Measurements from ENCODE around the gene KLHL2.
"Not testable (repeated sequence)": the region's sequence is repeated elsewhere in the genome, so short reads cannot be mapped to it uniquely, and the experiment has no call there.

The KLHL2 gene

DNA sequence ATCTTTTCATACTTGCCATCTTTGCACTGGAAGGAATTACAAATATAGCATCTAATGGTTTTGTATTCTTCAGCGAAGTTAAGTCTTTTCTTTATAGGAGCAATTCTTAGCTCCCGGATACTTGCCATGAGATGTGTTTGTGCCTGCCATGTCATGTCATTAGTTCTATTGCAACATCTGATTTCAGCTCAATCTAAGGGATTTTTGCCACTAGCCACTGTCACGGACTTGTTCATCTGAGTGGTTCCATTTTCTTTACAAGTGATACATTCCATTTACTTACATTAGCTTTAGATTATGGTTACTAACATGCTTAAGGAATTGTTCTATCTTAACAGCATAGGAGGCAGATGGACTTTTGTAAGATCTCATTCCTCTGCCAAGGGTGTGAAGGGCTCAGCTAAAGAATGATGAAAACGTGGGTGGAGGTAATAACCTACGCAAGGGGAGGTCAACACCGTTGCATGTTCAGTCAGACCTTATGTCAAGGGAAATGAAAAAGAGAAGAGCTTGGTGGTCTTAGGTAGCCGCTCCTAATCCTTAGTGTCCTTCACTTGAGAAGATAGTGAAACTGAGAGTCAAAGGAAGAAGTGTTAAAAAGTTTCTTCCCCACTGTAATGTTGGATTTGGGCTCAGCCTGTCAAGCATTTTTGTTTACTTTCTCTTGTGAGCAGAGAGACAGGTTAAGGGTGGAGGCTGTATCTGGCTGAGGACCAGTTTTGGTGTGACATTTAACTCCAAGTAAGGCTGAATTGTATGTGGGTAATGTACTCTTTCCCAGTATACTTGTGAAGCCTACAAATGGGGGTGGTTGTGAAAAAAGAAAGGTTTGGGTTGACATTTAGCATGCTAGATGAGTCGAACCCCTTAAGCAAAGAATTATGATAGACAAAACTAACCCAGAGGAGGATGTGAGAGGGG, 3.6 kb upstream of the KLHL2 start:
- DNase-seq = no peak

DNA sequence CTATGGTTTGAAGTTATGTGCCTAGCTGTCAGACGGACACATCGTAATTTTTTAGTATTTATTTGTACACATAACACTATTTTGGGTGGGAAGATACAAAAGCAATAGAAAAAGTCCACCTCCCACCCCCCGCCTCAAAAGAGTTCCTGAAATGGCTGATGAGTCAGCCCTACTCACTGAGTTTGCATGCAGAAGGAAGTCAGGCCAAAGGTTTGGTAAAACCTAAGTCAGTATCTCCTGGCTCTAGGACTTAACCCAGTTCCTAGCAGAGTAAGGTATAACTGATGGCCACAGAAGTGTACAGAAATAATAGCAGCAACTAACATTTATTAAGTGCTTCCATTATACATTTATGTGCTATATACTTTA, 2.9 kb upstream of the KLHL2 start:
- DNase-seq = no peak

DNA sequence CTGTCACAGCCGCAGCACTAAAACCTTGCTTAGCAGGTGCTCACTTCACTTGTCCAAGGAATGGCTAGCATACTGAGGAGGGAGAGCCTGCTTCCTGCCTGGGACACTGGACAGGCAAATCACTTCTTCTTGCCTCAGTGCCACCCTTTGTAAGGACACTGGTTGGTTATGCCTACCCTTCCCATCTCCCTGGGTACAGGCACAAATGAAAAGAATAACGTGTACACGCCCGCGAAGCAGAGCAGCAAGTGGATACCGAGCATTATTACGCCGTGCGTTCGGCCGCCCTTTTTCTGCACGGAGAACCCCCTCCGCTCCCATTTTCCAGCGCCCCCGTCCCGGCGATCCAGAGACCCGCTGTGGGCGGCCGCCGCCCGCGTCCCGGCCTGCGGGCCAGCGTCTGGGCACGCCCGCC, 338 bp upstream of the KLHL2 start:
- DNase-seq = no peak

DNA sequence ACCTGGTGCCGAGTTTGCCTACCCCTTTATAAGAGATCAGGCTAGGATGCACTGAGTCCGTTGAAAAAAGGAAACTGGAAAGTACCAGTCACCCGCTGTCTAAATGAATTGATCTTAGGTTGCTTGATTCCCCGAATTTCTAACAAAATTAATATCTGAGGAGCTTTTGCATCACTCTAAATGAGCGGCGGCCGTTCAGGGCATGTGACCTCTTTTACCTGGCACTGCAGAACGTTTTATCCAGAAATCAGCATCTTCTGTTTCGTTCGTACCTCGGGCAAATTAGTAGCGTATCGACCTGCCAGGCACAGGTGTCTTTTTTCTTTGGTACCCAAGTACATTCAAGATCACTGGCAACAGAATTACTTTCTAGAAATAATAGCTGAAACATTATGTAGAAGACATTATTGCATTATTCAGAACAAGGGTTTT, 876 bp downstream of the KLHL2 start:
- DNase-seq = no peak

DNA sequence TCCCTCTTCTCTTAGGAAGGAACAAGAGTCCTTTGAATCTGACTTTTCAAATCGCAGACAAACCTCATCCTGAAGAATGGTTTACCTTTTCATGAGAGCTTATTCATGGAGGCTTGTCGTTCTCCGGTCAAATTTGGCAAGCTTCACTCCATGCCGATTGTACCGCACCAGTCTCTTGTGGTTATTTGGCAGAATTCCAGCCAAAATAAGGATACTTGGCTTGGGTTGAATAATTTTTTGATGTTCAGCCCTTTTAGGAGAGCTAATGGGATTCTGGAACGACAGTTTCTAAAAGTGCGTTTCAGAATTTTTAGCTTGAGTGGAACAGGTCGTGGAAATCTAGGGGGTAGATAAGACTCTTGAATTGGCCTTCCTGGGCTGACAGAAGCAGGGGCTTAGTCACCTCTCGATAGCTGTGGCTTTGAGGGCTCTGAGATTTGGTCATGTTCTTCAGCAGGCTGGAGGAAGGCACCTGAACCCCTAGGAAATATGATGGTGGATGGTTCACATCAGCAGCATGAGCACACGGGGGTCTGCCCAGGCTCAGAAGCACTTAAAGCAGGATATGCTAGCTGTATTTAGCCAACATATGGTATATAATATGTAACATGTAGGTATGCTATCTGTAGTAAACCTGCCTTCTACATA, 1.5 kb downstream of the KLHL2 start:
- peak; percentile 61 for DNase-seq

DNA sequence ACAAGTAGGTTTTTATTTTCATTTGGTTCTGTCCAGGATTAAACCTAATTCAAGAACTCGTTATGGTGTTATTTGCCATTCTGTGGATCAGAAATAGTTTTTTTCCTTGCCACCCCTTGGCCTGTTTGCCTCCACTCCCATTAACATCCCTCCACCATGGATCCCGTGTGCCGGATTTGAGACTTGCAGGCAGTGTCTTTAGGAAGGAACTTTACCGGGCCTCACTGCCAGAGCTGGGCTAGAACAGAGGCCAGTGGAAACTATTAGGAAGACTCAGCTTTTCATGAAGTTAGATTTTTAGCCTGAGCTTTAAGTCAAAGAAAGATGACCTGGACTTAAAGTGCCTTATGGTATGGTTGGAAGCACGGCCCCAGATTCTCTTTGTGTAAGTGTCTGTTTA, 2.4 kb downstream of the KLHL2 start:
- DNase-seq = no peak

DNA sequence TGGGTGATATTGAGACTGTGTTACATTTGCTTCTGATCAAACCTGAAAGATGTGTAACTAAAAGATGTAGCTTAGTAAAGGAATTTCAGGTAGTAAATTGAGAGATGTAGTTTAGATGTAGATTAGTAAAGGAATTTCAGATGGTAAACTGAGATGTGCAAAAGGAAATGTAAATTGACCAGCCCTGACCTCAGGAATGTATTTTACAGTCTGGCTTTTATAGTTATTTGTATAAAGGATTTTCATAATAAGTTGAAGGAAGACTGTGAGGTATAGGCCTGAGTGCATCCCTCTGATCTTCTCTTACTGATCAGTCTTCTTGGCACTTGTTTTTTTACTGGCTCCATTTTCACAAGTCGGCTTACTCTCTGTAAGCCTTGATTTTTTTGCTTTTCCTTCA, 3.2 kb downstream of the KLHL2 start:
- DNase-seq = no peak

DNA sequence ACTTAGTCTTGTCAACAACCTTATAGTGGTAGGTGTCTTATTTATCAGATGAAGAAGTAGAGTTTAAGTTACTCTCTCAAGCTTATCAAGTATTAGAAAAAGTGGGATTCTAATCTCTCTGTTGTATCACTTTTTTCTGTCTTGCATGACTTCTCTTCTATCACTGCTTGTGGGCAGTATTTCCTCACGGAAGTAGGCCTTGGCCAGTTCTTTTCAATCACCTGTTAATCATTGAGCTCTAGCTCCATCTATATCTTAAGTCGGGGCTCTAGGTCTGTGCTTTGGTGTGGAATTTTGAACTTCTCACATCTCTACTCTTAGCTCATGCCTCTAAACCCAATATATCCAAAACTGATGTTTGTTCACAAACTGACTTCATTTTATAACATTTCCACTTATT, 5.3 kb downstream of the KLHL2 start:
- DNase-seq = not testable (repeated sequence)

DNA sequence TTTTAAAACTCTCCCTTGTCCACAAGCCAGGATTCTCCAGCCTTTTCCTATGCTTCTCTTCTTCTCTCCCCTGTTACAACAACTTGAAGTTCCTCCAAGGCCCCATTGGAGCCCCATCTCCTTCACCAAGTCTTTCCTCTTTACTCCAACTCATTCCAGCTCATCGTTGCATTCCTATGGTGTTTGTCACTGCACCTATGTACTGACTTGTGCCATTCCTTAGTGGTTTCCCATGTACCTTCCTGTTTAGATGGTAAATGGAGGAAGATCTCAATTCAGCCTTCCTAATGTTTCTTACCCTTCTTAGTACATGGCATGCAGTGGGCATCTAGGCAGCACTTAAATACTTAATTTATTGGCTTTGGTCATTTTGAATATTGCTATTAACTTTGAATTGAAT, 6.0 kb downstream of the KLHL2 start:
- DNase-seq = not testable (repeated sequence)

DNA sequence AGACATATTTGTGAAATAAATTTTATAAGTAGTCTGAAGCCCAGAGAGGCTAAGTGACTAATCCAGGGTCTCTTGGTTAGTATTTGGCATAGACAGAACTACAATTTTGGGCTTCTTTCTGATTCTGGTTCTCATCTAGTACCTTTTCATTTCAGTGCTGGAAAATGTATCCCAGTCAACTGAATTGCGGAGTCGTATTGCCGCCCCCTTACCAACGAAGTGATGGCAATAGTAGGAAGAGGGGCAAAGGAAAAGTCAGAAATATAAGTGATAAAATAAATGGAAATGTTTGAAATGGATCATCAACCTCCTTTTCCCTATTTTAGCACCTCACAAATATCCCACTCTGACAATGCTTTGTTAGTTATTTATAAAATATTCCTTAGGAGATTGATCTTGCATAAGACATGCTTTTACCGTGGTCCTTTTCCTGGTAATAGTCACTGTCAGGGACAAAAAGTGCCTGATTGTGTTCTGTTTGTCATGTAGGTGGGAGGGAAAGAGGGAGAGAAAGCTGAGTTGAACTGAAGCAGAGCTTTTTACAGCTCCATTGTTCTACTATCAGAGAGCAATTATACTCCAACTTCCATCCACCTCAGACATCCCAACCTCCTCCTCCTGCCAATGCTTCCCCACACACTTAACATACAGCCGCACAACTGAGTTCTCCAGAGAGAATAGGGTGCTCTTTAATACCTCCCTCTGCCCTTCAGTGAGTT, 6.8 kb downstream of the KLHL2 start:
- DNase-seq = not testable (repeated sequence)

DNA sequence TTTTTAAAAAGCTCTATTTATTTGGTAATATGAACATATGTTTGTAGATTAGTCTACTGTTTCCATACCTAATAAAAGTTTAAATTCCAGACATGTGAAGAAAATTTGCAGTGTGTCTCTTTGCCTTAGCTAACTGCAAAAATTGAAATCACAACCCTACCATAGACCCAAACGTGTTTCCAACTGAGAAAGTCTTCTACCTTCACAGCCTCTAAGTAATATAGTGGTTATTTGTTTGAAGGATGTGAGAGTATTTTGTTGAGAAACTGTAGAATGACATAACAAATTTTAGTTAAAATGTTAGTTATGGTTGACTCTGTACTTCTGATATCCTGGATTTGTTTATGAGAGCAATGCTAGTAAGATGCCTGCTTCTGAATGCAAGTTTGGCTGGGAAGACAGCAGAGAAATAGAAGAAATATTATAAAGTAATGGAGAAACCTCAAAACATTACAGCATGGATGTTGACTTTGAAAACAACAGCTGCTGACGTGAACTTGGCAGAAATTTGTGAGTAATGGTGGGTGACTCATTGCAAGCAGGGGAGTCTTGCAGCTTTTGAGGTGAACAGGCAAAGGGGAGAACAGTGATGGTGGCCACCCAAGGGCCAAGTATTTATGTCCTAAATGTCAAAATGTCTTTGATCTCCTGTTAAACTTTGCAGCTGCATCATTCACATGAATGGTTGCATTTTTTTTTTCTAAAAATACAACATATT, 7.8 kb downstream of the KLHL2 start:
- DNase-seq = not testable (repeated sequence)

DNA sequence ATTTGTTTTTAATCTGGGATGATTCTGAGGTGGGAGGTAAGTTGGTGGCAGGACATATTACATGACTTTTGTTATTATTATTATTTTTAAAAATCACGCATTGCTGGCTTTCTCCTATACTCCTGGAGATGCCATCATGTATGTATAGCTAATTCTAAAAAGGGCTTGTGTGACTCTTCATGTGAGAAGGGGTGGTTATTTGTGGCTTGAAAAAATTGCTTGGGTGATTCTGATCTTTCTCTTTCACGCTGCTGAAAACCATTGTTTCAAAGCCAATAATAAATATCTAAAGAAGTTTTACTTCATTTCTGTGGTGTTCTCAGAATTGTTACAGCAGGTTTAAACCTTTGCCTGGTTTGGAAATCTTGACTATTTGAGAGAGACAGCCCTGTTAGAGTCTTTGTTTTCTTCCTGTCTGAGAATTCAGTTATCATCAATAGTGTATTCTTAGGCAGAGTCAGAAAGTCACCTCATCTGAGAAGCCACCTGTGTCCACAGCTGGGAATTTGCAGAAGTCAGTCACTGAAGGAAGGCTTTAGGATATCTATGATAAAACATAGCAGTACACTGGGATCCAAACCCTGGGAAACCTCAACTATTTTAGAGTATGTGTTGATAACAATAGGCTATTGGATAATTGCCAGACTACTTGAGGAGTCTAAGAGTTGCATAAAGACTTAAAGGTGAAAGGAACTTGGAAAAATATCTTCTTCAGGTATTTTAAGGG, 8.6 kb downstream of the KLHL2 start:
- not testable (repeated sequence) for DNase-seq

DNA sequence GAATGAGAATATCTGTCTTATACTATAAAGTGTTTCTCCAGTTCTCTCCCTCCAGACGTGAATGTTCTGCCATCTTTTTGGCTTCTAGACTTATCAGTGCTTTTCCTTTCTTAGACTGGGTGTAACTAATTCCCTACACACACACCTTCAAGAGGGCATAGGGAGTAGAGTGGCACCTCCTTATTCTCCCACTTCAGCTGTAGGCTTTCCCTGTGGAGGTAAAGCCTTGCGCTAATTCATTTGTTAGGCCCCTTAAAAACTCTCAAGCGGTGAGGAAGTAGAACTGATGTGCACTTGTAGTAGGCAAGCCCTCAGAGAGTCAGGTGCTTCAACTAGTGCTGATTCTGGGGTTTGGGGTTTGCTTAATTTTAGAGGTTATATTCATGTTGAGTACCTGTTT, 10.0 kb downstream of the KLHL2 start:
- DNase-seq = no peak

DNA sequence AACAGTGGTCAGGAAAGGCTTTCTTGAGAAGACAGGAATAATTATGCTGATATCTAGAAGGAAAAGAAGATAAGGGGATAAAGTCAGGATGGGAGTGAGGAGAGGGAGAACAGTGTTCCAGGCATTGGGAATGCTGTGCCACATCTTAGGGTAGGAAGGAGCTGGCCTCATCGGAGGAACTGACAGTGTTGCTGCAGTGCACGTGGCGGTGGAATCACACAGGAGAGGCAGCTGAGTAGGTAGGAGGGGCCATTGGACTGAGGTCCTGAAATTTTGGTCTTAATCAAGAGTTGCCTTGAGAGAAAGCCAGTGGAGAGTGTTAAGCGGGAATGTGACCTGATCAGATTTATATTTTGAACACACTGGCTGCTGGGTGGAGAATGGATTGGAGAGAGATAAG, 13.9 kb downstream of the KLHL2 start:
- not testable (repeated sequence) for DNase-seq

DNA sequence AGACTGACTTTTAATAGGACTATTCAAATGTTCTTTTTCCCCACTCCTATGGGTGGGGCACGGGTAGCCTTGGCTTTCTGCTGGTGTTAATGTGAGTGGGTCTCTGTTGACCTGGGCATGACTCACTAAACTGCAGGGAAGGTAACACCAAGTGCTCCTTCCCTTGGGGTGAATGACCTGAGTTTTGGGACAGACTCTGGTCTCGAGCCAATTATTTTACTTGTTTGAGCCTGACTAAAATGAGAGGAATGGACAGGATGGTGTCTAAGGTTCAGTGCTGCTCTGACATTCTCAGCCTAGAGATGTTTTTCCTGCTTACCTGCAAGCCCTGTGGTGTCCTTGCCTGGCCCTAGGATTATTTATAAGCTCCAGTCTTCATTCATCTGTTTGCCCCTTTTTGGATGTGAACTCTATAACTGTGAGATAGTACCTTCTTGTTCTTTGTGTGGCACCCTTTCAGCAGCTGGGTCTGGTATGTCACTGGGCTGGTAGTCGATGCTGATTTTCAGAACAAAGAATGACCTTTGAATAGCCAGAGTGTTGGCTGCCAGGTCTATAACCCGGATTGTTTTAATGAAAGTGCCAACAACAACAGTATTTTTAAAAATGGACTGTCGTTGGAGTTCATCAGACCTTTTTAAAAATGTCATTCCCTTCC, 14.8 kb downstream of the KLHL2 start:
- not testable (repeated sequence) for DNase-seq

DNA sequence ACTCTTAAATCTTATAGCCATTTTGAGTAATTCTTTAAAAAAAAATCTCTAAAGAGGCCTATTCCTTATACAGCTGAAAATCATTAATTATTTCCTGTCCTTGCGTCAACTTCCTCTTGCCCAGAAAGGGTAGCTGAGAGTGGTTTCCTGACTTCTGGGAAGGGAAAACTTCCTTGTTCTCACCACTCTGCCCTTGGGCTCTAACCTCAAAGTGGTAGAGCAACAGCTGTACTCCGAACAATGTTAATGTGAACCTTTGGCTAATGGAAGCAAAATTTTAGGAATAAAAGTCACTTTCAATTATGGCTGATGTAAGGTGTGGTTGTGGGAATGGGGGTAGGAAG, 15.3 kb downstream of the KLHL2 start:
- no peak for DNase-seq

DNA sequence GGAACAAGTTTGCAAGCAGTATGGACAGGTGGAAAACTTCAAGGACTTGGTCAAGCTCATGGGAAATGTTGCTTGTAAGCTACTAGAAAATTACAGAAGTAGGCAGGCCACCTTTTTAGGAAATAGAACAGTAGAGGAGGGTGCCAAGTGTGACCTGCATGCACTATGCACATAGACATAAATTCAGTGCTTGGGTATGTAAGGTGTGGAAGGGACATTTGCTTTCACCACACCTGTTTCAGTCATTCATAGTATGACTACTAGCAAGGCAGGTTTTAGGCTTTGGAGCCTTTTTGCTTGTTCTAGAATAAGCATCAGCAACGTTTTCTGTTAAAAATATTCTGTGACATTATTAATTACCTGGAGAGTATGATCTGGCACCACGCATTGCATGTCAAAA, 20.0 kb downstream of the KLHL2 start:
- DNase-seq = not testable (repeated sequence)

DNA sequence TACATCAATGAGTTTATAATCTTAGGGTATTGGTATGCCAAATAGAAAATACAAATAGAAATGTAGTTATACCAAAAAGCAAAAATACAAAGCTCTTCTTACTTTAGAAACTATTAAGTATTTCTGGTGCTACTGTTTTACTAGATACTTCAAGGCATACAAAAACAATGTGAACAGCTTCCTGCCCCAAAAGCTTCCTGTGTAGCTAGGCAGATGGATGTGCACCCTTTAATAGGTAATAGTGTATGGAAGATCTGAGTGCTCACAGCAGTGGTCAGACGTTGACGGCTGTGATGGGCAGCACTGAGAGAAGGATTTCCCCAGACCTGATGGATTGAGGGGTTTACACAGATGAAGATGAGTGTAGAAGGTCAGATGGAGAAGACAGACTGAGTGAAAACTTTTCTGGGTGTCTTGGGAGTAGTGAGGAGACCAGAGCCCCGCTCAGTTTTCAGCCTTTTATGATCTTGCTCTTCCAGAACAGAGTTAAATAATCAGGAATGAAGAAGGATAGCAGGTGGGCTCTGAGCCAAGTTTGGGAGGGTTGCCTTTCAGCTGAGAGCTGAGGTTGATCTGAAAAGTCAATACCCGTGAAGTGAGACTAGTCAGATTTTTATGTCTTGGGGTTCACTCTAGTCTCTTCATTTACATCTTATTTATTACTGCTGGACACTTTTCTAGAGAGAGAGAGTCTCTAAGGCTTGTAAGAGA, 22.3 kb downstream of the KLHL2 start:
- DNase-seq = not testable (repeated sequence)

DNA sequence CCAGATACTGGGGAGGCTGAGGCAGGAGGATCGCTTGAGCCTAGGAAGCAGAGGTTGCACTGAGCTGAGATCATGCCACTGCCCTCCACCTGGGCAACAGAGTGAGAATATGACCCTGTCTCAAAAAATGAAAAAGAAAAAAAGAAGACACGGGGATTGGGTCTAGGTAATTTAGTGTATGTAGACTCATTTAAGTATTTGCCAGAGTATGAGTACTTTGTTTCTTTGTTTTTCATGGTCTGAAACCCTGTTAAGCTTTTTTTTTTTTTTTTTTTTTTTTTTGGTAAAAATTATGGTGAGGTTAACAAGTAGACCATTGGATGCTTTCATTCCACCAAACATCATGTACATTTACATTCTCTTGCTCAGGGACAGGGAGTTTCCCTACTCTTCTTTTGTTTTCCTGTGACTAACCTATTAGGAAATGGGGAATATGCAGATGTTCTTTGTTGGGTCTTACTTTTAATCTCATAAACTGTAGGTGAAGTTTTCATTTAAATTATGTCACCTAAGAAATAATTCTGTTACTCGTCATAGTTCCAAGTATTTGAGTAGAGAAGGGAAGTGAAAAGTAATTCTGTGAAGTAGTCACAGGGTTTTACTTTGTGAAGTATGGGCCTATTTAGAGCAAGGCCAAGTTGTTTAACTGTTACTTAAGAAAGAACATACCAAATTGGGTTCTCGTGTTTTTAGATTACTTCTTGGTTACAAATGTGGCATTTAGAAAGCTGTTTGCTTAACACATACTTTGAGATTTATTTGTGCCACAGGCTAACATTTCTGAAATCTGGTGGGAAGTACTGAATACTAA, 25.5 kb downstream of the KLHL2 start:
- not testable (repeated sequence) for DNase-seq

DNA sequence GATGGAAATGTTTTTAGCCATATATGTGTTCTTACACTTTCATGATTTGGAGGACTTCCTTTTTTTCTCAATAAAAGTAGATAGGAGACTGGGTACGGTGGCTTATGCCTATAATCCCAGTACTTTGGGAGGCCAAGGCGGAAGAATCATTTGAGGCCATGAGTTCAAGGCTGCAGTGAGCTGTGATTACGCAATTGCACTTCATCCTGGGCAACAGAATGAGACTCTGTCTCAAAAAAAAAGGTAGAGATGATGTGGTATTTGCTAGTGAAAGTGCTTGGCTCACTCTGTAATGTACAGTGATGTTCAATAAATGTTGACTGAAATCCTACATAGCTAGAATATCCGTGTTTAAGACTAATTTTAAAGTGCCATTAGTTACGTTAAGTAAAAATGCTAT, 27.4 kb downstream of the KLHL2 start:
- DNase-seq = no peak

Data from activated CD8-positive, alpha-beta memory T cell treated with anti-CD3 and anti-CD28 coated beads, Interleukin-2, amount 50 U/mL, for 48 hours (primary cell).